CD14-positive monocyte (primary cell): Measurements from ENCODE around the gene DGKH. TPM values are rescaled to one million over a fixed set of nuclear protein-coding genes. Genes with fewer than 3 reads are reported as not detected.

Experiments used
- DNase-seq, 3 donors: peaks; one replicate each; pipeline ENCODE4 v3.0.0-alpha.2; 2011 to 2022
- H2AFZ ChIP-seq: 2 replicates; pipeline ENCODE4 v1.6.0; 2012; ENCODE audit warnings: mild to moderate bottlenecking, low read depth, low read length, inconsistent platforms; ENCODE audit not compliant: insufficient read depth, poor library complexity, severe bottlenecking
- H3K27ac ChIP-seq, 2 donors: 1 replicate in 1 of 2; 2 replicates in 1 of 2; pipeline ENCODE4 v1.5.1; 2012 to 2013; ENCODE audit warnings: low read length in 2 of 2, control low read depth in 1 of 2, inconsistent platforms in 1 of 2, low read depth in 1 of 2, mild to moderate bottlenecking in 1 of 2
- H3K27me3 ChIP-seq, 2 donors: one replicate each; pipeline versions ENCODE4 v1.6.0 to v1.6.1; 2011 to 2013; ENCODE audit warnings: low read length in 2 of 2; ENCODE audit not compliant: control insufficient read depth in 2 of 2, insufficient read depth in 2 of 2
- H3K36me3 ChIP-seq, 2 donors: replicated peaks in 1 of 2; 1 replicate in 1 of 2; 2 replicates in 1 of 2; pipeline versions ENCODE4 v1.5.1 to v1.6.1; 2012 to 2013; ENCODE audit warnings: low read length in 2 of 2, control low read depth in 1 of 2, inconsistent platforms in 1 of 2, mild to moderate bottlenecking in 1 of 2; ENCODE audit not compliant: insufficient read depth in 2 of 2, control insufficient read depth in 1 of 2
- H3K4me1 ChIP-seq, 2 donors: 1 replicate in 1 of 2; 2 replicates in 1 of 2; pipeline versions ENCODE4 v1.5.1 to v1.6.1; 2012 to 2013; ENCODE audit warnings: low read length in 2 of 2, control low read depth in 1 of 2, inconsistent platforms in 1 of 2, mild to moderate bottlenecking in 1 of 2, moderate library complexity in 1 of 2; ENCODE audit not compliant: insufficient read depth in 2 of 2, control insufficient read depth in 1 of 2
- H3K4me2 ChIP-seq: replicated peaks from 2 replicates; pipeline ENCODE3; 2012; ENCODE audit warnings: low read length, moderate library complexity, mild to moderate bottlenecking; ENCODE audit not compliant: poor library complexity, severe bottlenecking; ENCODE audit errors: extremely low read depth
- H3K4me3 ChIP-seq, 3 experiments: fragments of 200-600 bp in 1 of 3; sonication (generic) in 1 of 3; replicated peaks in 1 of 3; 1 replicate in 2 of 3; 2 replicates in 1 of 3; pipeline ENCODE4 v1.5.1; 2011 to 2013; ENCODE audit warnings: low read length in 3 of 3, mild to moderate bottlenecking in 3 of 3, control low read depth in 2 of 3, low read depth in 2 of 3, inconsistent platforms in 1 of 3, moderate library complexity in 1 of 3
- H3K79me2 ChIP-seq: 2 replicates; pipeline ENCODE4 v1.6.0; 2012; ENCODE audit warnings: mild to moderate bottlenecking, control low read depth, inconsistent platforms, low read length, moderate library complexity; ENCODE audit not compliant: insufficient read depth
- H3K9ac ChIP-seq: 2 replicates; pipeline ENCODE4 v1.6.0; 2017; ENCODE audit warnings: low read length, mild to moderate bottlenecking; ENCODE audit not compliant: insufficient read depth, poor library complexity, severe bottlenecking
- H3K9me3 ChIP-seq, 2 donors: replicated peaks in 1 of 2; 1 replicate in 1 of 2; 2 replicates in 1 of 2; pipeline versions ENCODE4 v1.5.1 to v1.6.1; 2012 to 2013; ENCODE audit warnings: low read length in 2 of 2, control low read depth in 1 of 2; ENCODE audit not compliant: control insufficient read depth in 1 of 2, insufficient read depth in 1 of 2
- H4K20me1 ChIP-seq: 2 replicates; pipeline ENCODE4 v1.6.0; 2012; ENCODE audit warnings: mild to moderate bottlenecking, low read length, control low read depth, moderate library complexity; ENCODE audit not compliant: insufficient read depth
- H3K27ac Mint-ChIP-seq, 7 donors: one replicate each; pipeline ENCODE4 v1.8.0; 2020; ENCODE audit warnings: mild to moderate bottlenecking in 7 of 7, mixed read lengths in 7 of 7, moderate library complexity in 6 of 7, inconsistent platforms in 2 of 7
- H3K27me3 Mint-ChIP-seq, 3 donors: one replicate each; pipeline ENCODE4 v1.8.0; 2021 to 2022; ENCODE audit warnings: low read depth in 3 of 3, mild to moderate bottlenecking in 3 of 3, mixed read lengths in 3 of 3, moderate library complexity in 3 of 3, inconsistent platforms in 1 of 3
- H3K36me3 Mint-ChIP-seq, 2 donors: one replicate each; pipeline ENCODE4 v1.8.0; 2020; ENCODE audit warnings: mixed read lengths in 2 of 2, inconsistent platforms in 1 of 2, mild to moderate bottlenecking in 1 of 2
- H3K4me1 Mint-ChIP-seq: one replicate; pipeline ENCODE4 v1.8.0; 2020; ENCODE audit warnings: mild to moderate bottlenecking, mixed read lengths
- H3K4me3 Mint-ChIP-seq, 2 donors: one replicate each; pipeline ENCODE4 v1.8.0; 2020; ENCODE audit warnings: mild to moderate bottlenecking in 2 of 2, mixed read lengths in 2 of 2, moderate library complexity in 1 of 2
- H3K9me3 Mint-ChIP-seq, 7 donors: one replicate each; pipeline ENCODE4 v1.8.0; 2020 to 2022; ENCODE audit warnings: mixed read lengths in 7 of 7, mild to moderate bottlenecking in 6 of 7, moderate library complexity in 6 of 7, inconsistent platforms in 2 of 7
- WGBS: methylation state at CpG from one replicate; pipeline ENCODE4 v1.1.5; 2013; ENCODE audit warnings: missing lambda C conversion rate; ENCODE audit not compliant: insufficient coverage; 5-methylcytosine and 5-hydroxymethylcytosine counted together
- intact Hi-C, 2 donors: fragments of 100-400 bp; cut with micrococcal nuclease; formaldehyde crosslinking; loops; one replicate each; pipeline versions ENCODE4 v1.15.0 to v1.15.1; 2023
- polyA plus RNA-seq, 3 donors: library from polyadenylated mRNA; depleted of rRNA in 1 of 3; unstranded in 2 of 3; stranded (reverse) in 1 of 3; fragments of 300-500 nt in 2 of 3; fragments of >200 nt in 1 of 3; fragmentation: Illumina TruSeq in 2 of 3; gene quantifications; 1 replicate in 2 of 3; 2 replicates in 1 of 3; pipeline ENCODE4 v1.2.3, GENCODE V29; 2012 to 2021
- TF ChIP-seq, protein P1 (sequence below): fragments of 200-600 bp; IDR thresholded peaks from one replicate; pipeline ENCODE4 v1.8.0; 2022; ENCODE audit warnings: antibody characterized with exemption, mild to moderate bottlenecking

The DGKH gene
- polyA plus RNA-seq, 3 donors = 0.10 to 0.79 (median 0.15) TPM

DNA sequence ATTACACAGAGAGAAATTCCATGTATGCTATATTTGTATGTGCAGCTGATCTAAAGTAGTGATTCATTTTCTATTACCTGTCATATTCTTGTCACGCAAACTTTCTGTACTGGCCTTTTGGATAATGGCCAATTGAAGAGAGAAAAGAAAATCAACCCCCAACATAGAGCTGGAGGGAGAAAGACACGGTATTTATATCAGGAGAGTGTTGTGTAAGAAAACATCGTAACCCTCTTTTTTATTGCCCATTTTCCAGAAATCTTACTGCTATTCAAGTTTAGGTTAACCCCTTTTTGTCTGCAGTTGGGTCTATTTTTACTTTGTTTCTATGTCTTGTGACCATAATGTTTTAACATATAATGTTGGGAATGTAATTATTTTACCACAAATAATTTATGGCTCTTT lies 27.9 kb downstream of the DGKH start:
- no CpG with 5 or more reads among the region's 3 CpGs for WGBS
- no peaks in the 10 kb centered on the region for H3K36me3 Mint-ChIP-seq
- H3K79me2 ChIP-seq = no peaks in the 10 kb centered on the region
- intact Hi-C loops = no loop called here
- DNase-seq = no peak
- H3K9me3 ChIP-seq = no peaks in the 10 kb centered on the region
- no peaks in the 10 kb centered on the region for H3K27me3 Mint-ChIP-seq
- no peaks in the 10 kb centered on the region for H3K36me3 ChIP-seq
- H3K4me1 ChIP-seq = no peaks in the 10 kb centered on the region
- H3K9me3 Mint-ChIP-seq = peaks cover 0 to 3% (median 0%) of the 10 kb centered on the region in 7 donors
- TF ChIP-seq, protein P1, sequence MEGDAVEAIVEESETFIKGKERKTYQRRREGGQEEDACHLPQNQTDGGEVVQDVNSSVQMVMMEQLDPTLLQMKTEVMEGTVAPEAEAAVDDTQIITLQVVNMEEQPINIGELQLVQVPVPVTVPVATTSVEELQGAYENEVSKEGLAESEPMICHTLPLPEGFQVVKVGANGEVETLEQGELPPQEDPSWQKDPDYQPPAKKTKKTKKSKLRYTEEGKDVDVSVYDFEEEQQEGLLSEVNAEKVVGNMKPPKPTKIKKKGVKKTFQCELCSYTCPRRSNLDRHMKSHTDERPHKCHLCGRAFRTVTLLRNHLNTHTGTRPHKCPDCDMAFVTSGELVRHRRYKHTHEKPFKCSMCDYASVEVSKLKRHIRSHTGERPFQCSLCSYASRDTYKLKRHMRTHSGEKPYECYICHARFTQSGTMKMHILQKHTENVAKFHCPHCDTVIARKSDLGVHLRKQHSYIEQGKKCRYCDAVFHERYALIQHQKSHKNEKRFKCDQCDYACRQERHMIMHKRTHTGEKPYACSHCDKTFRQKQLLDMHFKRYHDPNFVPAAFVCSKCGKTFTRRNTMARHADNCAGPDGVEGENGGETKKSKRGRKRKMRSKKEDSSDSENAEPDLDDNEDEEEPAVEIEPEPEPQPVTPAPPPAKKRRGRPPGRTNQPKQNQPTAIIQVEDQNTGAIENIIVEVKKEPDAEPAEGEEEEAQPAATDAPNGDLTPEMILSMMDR = no peak
- no peaks in the 10 kb centered on the region for H3K4me1 Mint-ChIP-seq
- no peak overlapping the region for H3K4me3 Mint-ChIP-seq
- no peaks in the 10 kb centered on the region for H4K20me1 ChIP-seq
- H3K9ac ChIP-seq = no peak overlapping the region
- H3K27ac Mint-ChIP-seq = no peak overlapping the region
- H2AFZ ChIP-seq = no peak overlapping the region
- no peaks in the 10 kb centered on the region for H3K27me3 ChIP-seq
- H3K27ac ChIP-seq = no peak overlapping the region
- no peak overlapping the region for H3K4me2 ChIP-seq
- H3K4me3 ChIP-seq = no peak overlapping the region

DNA sequence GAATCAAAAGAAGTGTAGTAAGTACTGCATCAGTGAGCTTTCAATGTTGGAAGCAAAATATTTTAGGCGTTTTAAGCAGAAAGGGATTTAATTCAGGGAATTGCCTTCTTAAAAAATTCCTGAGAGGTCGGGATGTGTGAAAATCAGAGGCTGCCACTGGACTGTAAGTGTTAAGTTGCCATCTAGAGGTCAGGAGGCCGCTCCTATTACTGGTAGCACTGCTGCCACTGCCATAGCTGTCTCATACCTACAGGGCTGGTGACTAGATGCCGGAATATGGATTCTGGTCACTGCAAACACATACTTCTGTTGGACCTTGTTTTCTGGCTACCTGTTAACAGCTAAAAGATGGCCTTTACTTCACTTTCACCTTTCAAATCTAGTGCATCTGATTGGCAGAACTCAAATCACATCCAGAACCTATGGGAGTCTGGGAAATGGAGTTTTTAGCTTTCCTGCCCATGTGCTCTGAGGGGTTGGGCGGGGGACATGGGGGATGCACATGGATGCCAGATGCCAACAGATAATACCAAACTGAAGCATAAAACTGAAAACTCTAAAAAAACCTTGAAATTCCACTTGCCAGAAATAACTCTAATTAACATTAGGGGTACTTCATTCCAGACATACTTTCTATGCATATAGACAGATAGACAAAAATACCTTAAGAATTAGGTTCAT lies 29.8 kb downstream of the DGKH start:
- no peaks in the 10 kb centered on the region for H4K20me1 ChIP-seq
- H2AFZ ChIP-seq = no peak overlapping the region
- Mint-ChIP-seq H3K9me3 (peaks cover 2 to 6% (median 4%) of the 10 kb centered on the region in 7 donors), H3K4me1 (no peaks in the 10 kb centered on the region), H3K4me3 (no peak overlapping the region), H3K36me3 (peaks cover 0 to 4% of the 10 kb centered on the region in 2 donors), H3K27me3 (no peaks in the 10 kb centered on the region), H3K27ac (no peak overlapping the region)
- intact Hi-C loops = no loop called here
- WGBS = 93% methylated on average over 3 of the region's 5 CpGs
- TF ChIP-seq, protein P1 = no peak
- no peak for DNase-seq
- H3K4me3 ChIP-seq = no peak overlapping the region
- H3K9me3 ChIP-seq = no peaks in the 10 kb centered on the region
- no peaks in the 10 kb centered on the region for H3K27me3 ChIP-seq
- no peaks in the 10 kb centered on the region for H3K4me1 ChIP-seq
- H3K27ac ChIP-seq = no peak overlapping the region
- no peak overlapping the region for H3K9ac ChIP-seq
- no peaks in the 10 kb centered on the region for H3K79me2 ChIP-seq
- H3K36me3 ChIP-seq = no peaks in the 10 kb centered on the region
- H3K4me2 ChIP-seq = no peak overlapping the region
